ENCODE measurements around the gene CDH23.

DNA sequence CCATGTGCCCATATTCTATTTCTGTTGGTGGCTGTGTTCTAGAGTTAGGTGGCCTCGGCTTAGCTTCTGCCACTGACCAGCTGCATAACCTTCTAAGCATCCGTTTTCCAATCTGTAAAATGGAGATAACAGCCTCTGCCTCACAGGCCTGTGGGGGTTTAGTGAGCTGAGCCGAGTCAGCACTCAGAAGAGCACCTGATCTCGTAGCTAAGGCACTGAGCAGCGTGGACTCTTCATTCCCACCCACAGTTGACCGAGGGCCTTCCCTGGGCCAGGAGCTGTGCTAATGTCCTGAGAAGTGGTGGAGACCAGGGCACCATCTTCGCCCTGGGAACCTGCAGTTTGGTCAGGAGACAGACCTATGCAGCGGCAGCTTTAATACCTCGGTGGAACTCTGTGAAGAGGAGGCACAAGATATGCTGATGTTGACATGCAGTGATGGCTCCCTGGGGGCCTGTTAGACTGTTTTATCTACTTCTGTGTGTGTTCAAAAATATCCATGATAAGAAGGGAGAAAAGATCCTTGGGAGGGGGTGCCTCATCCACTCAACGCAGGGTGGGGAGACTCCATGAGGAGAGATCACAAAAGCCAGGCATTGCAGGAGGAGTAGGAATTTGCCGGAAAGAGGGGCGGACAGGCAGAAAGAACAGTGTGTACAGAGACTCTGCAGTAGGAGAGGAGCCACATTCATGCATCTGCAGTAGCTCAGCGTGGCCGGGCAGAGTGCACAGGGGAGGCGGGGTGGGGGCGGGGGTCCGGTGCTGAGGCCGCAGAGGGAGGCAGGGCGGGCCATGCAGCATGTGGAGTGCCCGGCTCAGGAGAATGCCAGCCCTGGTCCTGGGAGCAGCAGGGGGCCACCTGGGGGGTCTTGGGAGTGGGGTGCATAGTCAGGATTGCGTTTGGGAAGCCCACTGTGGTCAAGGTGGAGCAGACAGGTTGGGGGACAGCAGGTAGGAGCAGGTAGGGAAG lies 186.1 kb downstream of the CDH23 start:
- TF ChIP-seq, protein P1, sequence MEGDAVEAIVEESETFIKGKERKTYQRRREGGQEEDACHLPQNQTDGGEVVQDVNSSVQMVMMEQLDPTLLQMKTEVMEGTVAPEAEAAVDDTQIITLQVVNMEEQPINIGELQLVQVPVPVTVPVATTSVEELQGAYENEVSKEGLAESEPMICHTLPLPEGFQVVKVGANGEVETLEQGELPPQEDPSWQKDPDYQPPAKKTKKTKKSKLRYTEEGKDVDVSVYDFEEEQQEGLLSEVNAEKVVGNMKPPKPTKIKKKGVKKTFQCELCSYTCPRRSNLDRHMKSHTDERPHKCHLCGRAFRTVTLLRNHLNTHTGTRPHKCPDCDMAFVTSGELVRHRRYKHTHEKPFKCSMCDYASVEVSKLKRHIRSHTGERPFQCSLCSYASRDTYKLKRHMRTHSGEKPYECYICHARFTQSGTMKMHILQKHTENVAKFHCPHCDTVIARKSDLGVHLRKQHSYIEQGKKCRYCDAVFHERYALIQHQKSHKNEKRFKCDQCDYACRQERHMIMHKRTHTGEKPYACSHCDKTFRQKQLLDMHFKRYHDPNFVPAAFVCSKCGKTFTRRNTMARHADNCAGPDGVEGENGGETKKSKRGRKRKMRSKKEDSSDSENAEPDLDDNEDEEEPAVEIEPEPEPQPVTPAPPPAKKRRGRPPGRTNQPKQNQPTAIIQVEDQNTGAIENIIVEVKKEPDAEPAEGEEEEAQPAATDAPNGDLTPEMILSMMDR (IDR thresholded peaks at IDR 0.05) = no peak
- TF ChIP-seq POLR2A (IDR thresholded peaks at IDR 0.05) = no peak

Data from uterus (tissue), 2 donors.